Limb (tissue), 2 donors: ENCODE data around the gene SP2.
"Not testable (repeated sequence)": the region's sequence is repeated elsewhere in the genome, so short reads cannot be mapped to it uniquely, and the experiment has no call there.

Experiments used
- DNase-seq, 2 donors: peaks; one replicate each; pipeline ENCODE4 v3.0.0-alpha.2; 2016; ENCODE audit errors: extremely low spot score in 2 of 2

SP2 gene

DNA sequence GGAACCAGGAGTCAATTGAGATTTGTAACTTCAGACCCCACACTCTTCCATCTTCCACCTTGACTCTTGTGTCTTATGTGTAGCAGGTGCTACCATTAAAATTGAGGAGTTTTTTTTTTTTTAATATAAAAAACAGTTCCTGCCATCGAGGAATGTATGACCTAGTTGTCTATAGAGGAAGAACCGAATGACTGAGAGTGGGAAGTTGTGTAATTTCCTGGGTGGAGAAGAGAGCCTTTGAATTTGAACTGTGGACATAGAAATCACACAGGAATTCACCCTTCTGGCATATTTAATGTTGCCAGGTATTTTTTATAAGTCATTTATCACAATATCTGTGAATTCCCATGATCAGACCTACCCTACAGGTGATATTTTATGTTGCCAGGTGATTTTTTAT is 22.0 kb downstream of the SP2 start:
- DNase-seq: no peak

DNA sequence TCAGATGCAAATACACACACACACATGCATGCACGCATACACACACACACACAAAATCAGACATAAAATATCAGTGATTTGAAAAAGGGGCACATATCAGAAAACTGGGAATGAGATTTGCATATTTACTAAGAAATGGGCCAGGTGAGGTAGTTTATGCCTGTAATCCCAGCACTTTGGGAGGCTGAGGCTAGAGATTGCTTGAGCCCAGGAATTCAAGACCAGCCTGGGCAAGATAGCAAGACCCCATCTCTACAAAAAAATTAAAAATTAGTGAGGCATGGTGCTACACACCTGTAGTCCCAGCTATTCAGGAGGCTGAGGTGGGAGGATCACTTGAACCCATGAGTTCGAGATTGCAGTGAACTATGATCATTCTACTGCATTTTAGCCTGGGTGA is 23.0 kb downstream of the SP2 start:
- DNase-seq: no peak

DNA sequence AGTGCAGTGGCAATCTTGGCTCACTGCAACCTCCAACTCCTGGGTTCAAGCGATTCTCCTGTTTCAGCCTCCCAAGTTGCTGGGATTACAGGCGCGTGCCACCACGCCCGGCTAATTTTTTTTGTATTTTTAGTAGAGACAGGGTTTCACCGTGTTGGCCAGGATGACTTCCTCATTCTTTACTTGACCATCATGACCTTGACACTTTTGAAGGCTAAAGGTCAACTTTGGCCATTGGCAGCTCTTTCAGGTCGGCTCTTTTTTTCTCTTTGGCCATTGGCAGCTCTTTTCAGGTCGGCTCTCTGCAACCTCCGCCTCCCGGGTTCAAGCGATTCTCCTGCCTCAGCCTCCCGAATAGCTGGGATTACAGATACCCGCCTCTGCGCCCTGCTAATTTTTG is 23.9 kb downstream of the SP2 start:
- DNase-seq: not testable (repeated sequence)

DNA sequence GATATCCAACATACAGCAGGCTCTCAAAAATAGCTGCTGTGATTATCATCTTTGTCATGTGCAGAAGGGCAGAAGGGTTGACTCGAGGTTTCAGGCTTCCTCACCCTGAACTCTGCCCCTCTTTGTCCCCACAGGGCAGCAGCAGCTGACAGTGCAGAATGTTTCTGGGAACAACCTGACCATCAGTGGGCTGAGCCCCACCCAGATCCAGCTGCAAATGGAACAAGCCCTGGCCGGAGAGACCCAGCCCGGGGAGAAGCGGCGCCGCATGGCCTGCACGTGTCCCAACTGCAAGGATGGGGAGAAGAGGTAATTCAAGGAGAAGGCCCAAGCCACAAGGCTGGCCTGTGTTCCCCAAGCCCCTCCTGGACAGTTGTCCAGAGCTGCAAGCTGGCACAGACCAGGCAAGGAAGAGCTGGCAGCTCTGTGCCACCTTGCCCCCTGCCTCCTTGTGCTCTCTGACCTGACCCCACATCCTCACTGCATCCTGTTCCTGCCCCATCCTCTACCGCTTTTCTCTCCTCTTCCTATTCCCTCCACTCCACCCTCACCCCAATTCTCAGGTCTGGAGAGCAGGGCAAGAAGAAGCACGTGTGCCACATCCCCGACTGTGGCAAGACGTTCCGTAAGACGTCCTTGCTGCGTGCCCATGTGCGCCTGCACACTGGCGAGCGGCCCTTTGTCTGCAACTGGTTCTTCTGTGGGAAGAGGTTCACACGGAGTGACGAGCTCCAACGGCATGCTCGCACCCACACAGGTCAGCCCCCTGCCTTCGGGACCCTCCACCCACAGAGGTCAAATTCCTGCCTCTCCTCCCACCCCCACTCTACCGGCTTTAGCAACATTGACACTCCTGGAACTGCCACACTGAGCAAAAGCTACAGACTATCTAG is 29.0 kb downstream of the SP2 start:
- no peak for DNase-seq

DNA sequence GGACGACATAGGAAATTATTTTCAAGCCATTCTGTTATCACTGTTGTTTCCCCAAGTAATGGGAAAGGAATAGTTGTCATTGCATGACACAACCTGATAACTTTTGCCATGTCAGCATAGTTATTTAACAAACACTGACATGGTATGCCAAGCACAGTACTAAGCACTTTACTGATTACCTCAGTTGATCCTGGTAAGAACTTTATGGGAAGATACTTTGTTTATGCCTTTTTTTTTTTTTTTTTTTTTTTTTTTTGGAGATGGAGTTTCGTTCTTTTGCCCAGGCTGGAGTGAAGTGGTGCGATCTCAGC is 29.6 kb downstream of the SP2 start:
- no peak for DNase-seq

DNA sequence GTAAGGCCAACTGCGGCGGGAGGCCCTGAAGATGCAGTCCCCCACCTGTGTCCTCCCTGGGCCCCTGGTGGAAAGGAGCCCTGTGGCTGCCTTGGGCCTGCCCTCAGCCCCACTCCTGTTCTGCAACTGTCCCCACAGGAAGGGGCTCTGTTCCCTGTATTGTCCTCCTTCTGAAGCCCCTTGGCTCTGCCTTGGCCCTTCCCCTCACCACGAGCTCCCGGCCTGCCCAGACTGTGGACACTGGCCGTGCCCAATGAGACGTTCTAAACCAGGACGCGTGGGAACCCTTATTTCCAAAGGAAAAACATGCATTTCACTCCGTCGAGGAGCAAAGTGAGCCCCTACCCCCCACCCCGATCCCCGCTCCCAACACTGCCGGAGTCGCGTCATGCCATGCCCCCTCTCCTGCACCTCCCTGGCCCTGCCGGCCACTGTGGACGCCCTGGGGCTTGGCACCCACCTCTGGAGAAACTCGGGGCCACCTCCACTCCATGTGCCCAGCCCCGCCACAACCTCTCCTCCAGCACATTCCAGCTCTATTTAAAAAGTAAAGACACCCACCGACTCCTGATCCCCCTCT is 31.9 kb downstream of the SP2 start:
- DNase-seq: no peak

DNA sequence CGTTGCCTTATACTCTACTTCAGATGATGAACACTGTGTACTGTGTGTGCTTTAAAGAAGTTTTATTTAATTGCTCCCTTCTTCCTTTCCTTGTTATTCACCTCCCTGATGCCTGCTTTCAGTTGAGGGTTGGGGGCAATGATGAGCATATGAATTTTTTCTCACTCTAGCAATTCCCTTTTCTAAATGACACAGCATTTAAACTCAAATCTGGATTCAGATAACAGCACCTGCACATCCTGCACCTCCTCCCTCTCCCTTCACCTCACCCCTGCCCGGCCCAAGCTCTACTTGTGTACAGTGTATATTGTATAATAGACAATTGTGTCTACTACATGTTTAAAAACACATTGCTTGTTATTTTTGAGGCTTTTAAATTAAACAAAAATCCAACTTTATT is 32.4 kb downstream of the SP2 start:
- no peak for DNase-seq

DNA sequence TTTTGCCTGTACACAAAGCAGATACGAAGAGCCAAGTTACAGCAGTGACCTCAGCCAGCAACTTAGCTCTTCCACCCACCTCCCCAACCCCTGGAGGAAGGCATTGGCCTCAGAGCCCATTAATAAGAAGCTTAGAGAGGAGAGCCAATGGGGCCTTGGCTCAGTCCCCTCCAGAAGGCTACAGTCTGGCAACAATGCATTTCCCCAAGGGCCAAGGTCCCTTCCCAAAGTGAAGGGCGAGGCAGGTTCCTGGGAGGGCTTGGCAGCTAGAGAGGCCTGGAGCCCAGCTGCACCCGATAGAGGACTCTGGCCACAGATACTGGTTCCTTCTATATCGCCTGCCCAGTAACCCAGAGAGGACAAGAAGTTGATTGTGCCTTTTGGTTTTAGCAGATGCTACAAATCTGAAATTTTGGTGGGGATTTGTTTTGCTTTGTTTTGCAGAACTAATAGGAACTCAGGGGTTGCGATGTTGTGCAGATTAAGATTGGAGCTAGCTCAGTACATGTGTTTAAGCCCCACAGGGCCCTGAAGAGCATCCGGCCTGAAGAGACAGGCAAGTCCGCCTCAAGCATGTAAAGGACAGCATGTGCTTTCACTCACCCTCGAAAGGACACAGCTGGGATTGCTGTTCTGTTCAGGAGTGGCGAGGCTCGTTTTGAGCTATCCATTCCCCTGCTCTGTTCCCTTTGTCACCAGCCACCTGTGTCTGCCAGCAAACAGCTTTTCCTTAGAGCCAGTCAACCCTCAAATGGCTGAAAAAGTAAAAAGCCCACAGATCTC is 33.4 kb downstream of the SP2 start:
- DNase-seq: no peak

DNA sequence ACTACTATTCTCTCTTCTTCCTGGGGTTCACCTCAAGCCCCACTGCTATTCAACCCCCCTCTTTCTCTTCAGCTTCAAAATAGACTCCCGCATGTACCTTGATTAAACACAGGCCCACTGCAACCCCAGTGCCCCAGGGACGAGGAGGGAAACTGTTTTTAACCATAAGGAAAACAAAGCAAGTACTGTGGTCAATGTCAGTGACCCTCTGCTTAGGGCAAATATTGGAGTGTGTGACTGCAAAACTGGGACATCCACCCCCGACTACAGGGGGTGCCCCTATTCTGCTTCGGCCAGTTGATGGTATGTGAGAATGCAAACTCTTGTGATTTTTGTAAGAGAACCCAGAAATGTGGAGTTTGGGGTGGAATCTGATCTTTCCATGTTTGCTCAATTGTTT is 35.8 kb downstream of the SP2 start:
- DNase-seq: no peak

DNA sequence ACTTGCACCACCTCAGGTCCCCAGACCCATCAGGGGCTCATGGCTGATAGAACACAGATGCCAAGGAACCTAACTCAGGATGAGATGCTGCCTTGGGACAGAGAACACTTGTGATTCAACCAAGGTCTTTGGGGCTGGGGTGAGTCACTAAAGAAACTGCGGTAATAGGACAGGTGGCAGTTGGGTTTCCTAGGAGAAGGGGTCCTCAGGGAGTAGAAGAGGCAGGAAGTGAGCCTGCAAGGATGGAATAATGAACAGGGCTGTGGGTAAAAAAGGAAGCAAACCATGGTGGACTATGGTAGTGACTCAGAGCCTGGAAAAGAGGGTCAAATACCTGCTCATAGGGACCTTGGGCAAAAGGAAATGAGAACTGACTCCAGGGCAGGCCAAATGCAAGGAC is 38.8 kb downstream of the SP2 start:
- no peak for DNase-seq

DNA sequence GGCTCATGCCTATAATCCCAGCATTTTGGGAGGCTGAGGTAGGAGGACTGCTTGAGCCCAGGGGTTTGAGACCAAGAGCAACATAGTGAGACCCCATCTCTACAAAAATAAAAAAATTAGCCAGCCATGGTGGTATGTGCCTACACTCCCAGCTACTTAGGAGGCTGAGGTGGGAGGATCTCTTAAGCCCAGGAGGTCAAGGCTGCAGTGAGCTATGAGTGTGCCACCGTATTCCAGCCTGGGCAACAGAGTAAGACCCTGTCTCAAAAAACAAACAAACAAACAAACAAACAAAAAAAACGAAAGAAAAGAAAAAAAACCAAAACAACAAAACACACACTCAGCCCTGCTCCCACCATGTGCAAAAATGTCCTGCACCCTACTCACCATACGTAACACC is 39.4 kb downstream of the SP2 start:
- DNase-seq: not testable (repeated sequence)

DNA sequence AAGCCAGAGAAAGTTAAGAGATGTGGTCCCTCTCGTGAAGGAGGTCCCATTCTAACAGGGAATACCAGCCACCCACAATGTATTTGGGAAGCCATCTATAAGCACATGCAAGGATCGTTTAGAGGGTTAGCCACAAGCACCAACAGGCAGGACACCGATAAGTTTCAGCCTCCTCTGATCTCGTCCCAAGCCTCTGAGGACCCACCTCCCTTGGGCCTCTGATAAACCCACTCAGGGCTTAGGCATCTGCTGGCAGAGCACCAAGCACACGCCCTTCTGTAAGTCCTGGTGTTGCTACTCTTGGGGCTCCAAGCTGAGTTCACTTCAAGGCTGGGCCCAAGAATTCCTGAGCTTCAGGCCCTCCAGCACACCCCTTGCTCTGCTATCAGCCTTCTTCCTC is 39.9 kb downstream of the SP2 start:
- no peak for DNase-seq

DNA sequence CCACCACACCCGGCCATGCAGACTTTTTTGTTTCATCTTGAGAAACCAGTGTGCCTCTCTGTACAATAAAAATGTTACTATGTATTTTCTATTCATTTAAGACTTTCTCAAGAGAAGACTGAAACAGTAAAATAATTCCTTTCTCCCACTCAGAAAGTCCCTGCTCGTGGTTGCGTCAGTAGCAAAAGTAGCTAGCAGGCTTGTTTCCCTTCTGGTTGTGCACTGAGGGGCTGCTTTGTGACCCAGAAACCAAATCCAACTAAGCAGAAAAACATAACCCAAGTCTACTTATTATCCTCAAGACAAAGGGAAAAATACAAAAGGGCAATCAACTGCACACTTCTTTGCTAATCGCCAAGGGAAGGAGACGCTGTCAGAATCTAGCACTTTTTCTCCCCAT is 41.9 kb downstream of the SP2 start:
- DNase-seq: no peak

DNA sequence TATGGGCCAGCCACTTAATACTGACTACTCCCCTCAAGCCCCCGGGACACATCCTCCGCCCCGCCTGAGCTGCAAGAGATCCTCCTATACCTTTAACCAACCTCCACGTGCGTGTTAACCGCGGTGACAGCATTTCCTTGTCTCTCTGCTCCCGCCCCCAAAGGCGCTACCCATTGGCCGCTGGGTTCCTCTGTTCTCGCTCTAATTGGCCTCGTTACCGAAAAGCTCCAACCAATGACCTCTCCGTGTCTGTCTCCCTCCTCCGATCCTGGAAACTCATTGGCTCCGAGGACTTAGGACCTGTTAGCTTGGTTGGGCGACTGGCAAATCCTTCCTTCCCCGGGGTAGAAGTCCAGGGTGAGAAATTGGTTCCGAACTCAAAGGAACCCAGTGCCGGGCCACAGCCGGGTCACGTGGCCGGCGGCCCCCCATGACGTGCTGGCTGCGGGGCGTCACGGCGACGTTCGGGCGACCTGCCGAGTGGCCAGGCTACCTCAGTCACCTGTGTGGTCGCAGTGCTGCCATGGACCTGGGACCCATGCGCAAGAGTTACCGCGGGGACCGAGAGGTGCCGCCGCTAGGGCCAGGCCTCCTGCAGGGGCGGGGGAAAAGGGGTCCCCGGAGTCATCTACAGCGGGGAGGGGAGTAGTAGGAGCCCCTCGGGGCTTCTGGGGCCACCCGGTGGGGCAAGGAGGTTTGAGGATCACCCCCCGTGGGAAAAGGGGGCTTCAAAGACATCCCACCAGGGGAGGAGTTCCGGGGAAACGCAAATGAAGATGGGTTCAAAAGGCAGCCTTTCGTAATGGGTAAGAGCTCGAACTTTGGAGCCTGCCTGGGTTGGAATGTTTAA is 45.4 kb downstream of the SP2 start, which contains the start of gene PNPO:
TSS of gene PNPO (plus strand) at position 326 of the 850 bp plus-strand sequence. CDS start at position 431, 105 bp downstream.
- peak; percentile 90 to 95 for DNase-seq

DNA sequence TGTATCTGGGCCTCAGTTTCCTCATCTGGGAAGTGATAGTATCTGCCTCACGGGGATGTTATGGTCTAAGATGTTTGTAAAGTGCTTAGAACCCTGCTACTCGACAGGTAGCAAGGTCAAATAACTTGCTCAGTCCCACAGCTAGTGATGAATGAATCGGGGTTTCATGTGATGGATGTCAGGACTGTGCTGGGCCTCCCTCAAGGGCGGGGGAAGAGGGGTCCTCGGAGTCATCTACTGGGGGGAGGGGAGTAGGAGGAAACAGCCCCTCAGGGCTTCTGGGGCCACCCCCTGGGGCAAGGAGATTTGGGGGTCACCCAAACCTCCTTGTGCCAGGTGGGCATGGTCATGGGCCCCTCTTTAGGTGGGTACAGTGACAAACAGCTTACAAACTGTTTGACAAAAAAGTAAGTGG is 46.1 kb downstream of the SP2 start:
- no peak for DNase-seq

DNA sequence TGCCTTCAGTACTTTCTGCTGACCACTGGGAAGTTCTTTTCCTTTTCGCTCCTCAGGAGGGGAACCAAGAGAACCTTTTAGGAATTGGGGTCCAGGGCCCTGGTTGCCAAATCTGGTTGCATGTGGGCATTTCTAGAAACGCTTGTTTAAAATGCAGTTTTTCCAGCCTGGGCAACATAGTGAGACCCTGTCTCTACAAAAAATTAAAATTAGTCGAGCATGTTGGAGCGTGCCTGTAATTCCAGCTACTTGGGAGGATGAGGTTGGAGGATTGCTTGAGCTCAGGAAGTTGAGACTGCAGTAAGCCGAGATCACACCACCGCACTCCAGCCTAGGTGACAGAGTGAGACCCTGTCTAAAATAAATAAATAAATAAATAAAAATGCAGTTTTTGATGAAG is 46.5 kb downstream of the SP2 start:
- DNase-seq: no peak

DNA sequence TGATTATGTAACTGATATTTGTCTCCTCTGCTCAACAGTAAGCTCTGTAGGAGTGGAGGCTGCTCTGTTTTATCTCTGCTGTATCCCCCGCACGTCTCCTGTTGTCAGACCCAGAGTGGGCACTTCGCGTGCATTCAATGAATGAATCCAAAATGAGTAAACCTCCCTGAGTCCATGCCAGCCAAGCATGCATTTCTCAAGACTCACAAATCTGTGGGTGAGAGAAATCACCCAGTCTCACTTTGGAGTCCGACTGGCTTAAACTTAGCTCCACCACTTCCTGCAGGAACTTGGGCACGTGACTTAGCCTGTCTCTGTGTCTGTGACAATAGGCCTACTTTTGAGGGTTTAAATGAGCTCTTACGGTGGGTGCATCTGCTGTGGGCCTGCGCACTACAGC is 49.0 kb downstream of the SP2 start:
- no peak for DNase-seq

DNA sequence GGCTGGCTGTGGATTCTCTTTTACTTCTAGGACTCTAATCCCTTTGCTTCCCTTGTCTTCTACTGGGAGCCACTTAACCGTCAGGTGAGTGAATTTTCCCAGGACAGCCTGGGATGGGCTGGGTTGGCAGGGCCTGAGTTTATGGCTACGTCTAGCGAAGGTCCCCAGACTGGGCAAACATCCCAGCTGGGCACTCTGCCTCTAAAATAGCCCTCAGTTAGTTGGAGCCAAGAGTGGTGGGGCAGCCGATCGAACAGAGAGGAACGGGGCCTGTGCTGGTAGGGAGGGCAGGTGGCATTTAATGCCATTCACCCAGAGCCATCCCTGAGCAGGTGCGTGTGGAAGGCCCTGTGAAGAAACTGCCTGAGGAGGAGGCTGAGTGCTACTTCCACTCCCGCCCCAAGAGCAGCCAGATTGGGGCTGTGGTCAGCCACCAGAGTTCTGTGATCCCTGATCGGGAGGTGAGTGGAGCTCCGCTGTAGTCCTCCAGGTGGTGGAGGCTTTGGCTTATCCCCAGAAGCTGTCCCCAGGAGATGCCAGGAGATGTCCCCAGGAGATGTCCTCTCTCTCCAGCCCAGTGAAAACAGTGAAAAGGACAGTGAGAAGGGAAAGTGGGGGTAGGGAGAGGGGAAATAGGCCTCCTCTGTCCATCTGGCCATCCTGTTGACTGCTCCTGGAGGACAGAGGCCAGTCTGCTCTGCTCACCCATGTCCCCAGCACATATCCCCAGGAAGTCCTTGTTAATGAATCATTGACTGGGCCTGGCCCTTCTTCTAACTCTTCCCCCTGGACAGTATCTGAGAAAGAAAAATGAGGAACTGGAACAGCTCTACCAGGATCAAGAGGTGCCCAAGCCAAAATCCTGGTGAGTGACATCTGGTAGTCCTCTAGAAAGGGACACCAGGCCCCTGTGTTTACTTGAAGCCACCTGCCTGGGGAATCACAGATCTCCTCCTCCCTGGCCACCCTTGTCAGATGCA is 49.8 kb downstream of the SP2 start:
- no peak for DNase-seq

DNA sequence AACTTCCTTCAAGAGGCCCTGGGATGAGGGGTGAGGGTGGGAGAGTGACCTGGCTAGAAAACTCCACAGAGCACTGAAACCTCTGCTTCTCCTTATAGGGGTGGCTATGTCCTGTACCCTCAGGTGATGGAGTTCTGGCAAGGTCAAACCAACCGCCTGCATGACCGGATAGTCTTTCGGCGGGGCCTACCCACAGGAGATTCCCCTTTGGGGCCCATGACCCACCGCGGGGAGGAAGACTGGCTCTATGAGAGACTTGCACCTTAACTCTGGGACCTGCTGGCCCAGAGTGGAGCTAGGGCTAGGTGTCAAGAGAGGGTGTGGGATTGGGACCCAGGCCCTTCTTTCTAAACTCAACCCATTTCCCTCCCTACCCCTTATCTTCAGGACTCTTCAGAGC is 50.5 kb downstream of the SP2 start:
- DNase-seq: no peak

DNA sequence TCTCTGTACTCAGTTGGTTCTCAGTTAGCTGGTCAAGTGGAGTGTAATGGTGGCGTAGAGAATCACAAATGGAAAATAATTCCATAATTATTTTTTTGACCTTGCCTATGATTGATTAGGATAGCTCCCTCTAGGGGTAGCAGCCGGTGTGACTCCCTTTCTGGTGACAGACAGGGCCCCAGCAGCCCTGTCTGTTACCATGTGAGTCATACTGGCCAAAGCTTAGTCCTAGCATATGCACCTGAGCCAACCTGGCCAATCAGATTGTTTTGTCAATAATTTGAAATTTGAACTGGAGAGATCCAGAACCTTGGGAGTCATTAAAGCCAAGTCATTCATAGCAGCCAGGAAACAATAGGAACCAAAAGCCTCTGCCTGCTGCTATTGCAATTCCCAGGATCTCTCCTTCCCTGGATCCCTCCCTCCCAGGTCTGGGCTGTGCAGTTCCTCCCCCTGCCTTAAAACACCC is 50.9 kb downstream of the SP2 start:
- DNase-seq: peak in 1 of 2 donors; percentile 30
